Stimulated activated CD8-positive, alpha-beta memory T cell treated with anti-CD3 and anti-CD28 coated beads, Interleukin-7, amount 100 ng/mL, for 24 hours (primary cell): Measurements from ENCODE around the gene VASN.

Experiments used
- DNase-seq: peaks from one replicate; pipeline ENCODE4 v3.0.0-alpha.2; 2020; ENCODE audit warnings: low read depth

VASN gene

DNA sequence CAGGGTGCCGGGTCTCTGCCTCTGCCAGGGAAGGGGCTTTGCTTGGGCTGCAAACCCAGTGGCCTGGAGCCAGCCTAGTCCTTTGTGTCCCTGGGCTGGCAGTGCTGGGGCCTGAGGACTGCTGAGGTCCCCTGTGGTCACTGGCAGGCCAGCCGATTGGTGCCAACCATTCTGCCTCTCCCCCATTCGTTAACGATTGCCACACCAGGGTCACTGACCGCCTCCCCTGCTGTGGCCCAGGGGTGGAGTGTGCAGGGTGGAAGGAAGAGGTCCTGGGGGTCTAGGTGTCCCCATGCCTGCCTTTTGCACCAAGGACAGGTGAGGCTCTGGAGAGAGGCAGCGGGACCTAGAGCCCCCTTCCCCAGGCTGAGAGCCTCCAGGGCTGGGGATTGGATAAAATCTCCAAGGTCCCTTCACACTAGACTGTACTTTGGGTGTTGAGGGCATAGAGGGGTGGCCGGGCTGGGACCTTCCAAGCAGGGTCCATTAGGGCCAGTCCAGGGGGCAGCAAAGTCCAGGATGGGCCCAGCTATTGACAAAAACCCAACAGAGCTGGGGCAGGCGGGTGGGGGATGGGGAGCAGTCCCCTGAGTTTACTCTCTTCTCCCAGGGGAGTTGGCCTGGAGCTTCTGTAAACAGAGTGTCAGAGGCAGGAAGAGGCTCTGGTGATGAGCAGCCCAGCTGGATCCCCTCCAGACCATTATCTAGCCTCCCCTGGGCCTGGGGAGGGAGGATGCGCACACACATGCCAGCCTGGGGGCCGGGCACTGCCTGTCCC is 1.1 kb downstream of the VASN start:
- no peak for DNase-seq

GRCh38 chr16:4373356-4373908 is 1.8 kb downstream of the VASN start:
- no peak for DNase-seq

DNA sequence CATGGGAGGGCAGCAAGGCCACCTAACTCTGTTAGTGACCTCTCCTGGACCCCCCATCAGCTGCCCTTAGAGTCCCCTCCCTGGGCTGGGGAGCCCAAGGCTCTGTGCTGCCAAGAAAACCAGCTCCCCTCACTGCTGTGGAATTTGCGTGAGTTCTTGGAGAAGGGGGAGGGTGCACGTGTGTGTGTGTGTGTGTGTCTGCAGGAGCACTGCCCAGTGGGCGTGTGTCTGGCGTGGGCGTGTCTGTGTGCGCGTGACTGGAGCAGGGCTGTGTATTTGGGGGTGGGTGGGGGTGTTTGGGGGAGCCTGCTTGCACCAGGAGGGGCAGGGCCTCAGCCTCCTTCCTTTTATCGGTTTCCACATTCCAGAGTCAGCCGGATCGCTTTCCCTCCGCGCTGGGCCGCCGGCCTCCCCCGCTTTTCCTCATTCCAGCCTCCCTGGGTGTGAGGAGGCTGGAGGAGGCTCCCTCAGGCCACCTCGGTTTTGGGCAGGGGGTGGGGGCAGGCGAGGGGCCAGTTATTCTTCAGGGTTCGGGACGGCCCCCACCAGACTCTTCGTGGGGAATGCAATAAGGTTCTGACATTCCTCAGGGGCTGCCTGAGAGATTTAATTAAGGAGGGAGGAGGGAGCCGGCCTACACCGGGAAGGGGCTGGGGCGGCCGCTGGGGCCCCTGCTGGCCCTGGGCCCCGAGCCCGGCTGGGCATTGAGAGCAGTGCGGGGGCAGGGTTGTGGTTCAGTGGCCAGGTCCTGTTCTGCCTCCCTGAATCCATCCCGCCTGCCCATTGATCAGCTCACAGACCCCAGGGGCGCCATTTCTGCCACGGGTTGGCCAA is 2.5 kb downstream of the VASN start:
- no peak for DNase-seq

- DNase-seq, result no peak
Measured at GRCh38 chr16:4375717-4376116, 4.1 kb downstream of the VASN start.

DNA sequence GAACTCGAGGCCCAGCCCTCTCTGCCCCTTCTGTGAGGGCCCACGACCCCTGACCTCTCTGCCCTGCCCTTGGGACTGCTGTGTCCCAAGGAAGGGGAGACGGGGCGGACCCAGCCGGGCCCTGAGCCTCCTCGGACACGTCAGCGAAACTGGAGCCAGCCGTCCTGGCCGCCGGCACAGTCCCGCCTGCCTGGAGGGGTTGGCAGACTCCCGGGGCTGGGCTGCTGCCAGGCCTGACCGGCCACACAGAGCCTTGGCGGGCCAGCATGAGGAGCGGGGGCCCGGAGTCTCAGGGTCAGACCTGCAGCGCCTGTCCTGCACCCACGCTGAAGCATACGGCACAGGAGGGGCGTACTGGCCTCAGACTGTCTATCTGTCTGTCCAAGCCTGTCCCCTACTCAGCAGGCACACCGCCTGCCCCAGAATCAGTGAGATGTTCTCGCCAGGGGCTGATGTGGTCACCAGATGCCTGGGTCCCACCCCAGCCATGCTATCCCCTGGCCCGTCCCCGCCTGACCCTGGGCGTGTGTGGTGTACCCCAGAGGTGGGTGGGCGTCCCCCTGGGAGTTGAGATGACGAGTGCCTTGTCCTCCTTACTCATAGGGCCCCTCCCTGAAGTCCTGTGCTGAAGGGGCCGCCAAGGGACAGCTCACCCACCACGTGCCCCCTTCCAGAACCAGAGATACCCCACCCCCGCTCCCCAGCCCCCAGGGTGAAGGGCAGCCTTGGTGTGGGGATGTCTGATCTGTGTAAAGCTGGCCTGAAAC is 4.7 kb downstream of the VASN start:
- no peak for DNase-seq

GRCh38 chr16:4376893-4377572 is 5.4 kb downstream of the VASN start:
- no peak for DNase-seq

DNA sequence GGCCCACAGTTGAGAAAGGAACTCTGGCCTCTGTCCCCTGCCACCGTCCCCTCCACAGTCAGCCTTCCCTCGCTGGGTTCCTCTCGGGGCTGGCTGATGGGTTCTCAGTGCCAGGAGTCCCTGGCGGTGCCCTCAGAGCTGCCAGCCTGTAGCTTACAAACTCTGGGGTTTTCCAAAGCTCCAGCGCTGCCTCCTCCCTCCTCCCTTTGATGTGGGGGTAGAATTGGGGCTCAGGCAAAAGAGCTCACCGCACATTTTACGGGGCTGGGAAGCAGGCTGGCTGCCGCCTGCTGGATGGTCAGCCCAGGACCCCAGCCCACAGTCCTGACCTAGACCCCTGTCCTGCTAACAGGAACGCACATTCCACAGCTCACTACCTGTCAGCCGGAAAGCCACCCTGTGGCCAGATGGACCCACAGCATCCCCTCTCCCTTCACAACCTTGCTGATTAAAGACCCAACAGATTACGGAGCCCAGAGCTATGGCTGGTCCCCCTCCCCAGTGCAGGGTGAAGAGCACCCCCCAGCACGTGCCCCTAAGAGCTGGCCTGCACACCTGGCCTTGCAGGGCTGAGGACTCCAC is 6.0 kb downstream of the VASN start:
- no peak for DNase-seq

- DNase-seq, result no peak
Measured at GRCh38 chr16:4378161-4378666, 6.6 kb downstream of the VASN start.

DNA sequence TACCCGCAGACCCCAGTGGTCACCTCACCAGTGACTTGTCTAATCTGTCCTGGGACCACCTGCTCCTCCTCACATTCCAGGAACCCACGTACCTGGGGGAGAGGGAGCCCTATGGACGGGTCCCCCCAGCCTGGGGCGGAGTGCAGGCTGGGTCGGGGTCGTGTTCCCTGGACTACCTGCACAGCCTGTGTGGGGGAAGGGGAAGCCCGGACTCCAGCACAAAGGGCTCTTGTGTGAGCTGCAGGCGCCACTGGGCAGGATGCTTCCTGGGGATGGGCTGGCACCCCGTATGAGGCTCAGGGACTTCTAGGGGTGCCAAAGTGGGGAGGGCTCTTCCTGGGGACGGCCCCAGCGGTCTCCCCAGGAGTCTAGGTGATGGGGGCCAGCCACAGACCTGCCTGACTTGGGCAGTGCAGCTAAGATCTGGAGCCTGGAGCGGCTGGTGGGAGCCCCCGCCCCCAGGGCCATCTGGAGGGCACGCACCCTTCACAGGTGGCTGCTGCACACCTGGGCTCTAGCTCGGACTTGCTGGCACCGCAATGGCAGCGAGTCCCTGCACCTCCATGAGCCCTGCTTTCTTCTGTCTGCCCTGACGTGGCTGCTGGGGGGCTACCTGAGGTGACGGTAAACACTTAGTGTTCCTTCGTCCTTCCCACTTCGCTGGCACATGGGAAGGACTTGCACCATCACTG is 7.5 kb downstream of the VASN start:
- DNase-seq, result no peak

DNA sequence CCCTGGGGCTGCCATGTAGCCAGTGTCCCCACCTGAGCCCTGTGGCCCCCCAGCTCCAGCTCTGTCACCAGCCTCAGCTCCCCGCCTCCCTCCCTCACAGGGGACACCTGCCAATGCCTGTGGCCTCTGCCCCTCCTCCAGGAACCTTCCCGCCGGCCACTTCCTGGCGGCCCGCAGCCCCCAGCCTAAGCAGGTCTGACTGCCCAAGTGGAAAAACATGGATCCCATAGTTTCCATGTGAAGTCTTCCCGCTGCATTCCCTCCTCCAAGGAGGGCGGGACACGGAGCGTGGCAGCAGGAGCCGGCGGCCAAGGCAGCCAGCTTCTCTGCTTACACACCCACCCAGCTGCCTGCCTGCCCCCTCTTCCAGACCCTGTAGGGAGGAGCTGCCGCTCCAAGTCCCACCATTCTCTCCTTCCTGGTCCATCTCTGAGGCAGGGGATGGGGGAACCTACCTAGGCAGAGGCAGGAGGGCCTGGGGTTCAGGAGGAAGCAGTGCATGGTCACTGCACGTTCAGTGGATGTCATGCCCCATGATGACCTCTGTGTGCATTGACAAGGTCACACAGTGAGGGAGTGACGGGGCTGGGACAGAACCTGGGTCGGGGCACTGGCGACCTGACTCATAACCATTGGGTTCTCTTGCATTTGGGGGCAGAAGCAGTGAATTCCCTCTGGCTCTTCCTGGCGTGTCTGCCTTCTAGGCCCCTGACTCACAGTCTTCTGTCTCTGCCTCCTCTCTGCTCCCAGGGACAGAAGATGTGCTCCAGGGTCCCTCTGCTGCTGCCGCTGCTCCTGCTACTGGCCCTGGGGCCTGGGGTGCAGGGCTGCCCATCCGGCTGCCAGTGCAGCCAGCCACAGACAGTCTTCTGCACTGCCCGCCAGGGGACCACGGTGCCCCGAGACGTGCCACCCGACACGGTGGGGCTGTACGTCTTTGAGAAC is 8.7 kb downstream of the VASN start:
- no peak for DNase-seq

DNA sequence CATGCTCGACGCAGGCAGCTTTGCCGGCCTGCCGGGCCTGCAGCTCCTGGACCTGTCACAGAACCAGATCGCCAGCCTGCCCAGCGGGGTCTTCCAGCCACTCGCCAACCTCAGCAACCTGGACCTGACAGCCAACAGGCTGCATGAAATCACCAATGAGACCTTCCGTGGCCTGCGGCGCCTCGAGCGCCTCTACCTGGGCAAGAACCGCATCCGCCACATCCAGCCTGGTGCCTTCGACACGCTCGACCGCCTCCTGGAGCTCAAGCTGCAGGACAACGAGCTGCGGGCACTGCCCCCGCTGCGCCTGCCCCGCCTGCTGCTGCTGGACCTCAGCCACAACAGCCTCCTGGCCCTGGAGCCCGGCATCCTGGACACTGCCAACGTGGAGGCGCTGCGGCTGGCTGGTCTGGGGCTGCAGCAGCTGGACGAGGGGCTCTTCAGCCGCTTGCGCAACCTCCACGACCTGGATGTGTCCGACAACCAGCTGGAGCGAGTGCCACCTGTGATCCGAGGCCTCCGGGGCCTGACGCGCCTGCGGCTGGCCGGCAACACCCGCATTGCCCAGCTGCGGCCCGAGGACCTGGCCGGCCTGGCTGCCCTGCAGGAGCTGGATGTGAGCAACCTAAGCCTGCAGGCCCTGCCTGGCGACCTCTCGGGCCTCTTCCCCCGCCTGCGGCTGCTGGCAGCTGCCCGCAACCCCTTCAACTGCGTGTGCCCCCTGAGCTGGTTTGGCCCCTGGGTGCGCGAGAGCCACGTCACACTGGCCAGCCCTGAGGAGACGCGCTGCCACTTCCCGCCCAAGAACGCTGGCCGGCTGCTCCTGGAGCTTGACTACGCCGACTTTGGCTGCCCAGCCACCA is 9.7 kb downstream of the VASN start:
- DNase-seq, result no peak

GRCh38 chr16:4381935-4382794 is 10.5 kb downstream of the VASN start:
- no peak for DNase-seq

DNA sequence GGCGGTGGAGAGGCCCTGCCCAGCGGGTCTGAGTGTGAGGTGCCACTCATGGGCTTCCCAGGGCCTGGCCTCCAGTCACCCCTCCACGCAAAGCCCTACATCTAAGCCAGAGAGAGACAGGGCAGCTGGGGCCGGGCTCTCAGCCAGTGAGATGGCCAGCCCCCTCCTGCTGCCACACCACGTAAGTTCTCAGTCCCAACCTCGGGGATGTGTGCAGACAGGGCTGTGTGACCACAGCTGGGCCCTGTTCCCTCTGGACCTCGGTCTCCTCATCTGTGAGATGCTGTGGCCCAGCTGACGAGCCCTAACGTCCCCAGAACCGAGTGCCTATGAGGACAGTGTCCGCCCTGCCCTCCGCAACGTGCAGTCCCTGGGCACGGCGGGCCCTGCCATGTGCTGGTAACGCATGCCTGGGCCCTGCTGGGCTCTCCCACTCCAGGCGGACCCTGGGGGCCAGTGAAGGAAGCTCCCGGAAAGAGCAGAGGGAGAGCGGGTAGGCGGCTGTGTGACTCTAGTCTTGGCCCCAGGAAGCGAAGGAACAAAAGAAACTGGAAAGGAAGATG is 11.2 kb downstream of the VASN start:
- DNase-seq, result no peak

DNA sequence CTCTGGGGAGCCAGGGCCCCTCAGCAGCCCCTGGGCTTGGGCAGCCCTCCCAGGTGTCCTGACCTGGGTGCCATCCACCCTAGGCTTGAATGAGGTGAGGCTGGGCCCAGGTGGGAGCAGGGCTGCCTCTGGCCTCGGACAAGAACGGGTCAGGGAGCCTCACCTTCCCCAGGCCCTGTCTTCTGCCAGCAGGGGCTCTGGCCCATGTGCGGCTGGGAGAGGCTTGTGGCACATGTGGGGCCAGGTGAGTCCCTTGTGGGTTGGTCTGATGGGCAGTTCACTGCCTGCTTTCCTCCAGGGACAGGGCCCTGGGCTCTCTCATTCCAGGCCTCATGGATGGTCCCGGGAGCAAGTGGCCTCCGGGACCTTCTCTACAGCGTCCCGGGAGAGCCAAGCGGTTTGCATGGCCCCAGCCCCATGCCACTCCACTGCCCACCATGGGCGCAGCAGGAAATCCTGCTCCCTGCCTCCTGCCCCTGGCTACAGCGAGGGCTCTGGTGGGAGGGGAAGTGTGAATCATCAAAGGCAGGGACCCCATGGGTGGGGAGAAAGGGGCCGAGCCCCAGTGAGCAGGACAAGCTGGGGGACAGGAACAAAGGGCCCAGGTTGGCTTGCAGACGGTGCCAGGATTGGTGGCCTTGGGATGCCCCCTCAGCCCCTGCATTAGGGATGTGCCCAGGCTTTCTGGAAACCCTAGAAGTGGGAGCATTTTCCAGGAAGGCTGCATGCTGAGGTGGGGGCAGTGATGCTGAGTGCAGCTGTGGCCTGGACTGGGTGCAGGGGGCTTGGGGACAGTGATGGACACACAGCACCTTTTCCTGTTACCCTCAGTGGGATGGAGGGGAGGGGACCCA is 12.2 kb downstream of the VASN start:
- no peak for DNase-seq

GRCh38 chr16:4384509-4384942 is 12.9 kb downstream of the VASN start:
- no peak for DNase-seq
